ENCODE results near the gene APOC1. TPM values are rescaled to one million over a fixed set of nuclear protein-coding genes. Genes with fewer than 3 reads are reported as not detected.
"Not testable (repeated sequence)": the region's sequence is repeated elsewhere in the genome, so short reads cannot be mapped to it uniquely, and the experiment has no call there.

Gene APOC1
- total and polyA plus RNA-seq, 7 donors, result 1.6 to 16.8 (median 8.0) TPM

GRCh38 chr19:44887648-44888047 lies 26.8 kb upstream of the APOC1 start:
- WGBS, 3 donors, result 75 to 83% (median 76%) methylated on average over 4 of the region's 4 CpGs
- intact Hi-C loops (cut with DNase I), result no loop called here
- no peak for TF ChIP-seq CTCF (IDR thresholded peaks at IDR 0.05)
- H3K4me3 ChIP-seq, result no peak overlapping the region
- peaks cover 1 to 3% of the 10 kb centered on the region in 2 donors for H3K36me3 ChIP-seq (ENCODE audit: insufficient read depth in 1 of 2, low read depth in 1 of 2)
- H3K4me1 ChIP-seq, result peaks cover 16% of the 10 kb centered on the region
- no peak for DNase-seq
- H3K9me3 ChIP-seq, result no peaks in the 10 kb centered on the region
- ATAC-seq, result no peak
- no peaks in the 10 kb centered on the region for H3K27me3 ChIP-seq (ENCODE audit: insufficient read depth in 3 of 3, low read length in 2 of 3)
- no peak overlapping the region for H3K27ac ChIP-seq

GRCh38 chr19:44888335-44888734 lies 26.1 kb upstream of the APOC1 start:
- H3K27me3 ChIP-seq (ENCODE audit: insufficient read depth in 3 of 3, low read length in 2 of 3); intact Hi-C loops (cut with DNase I); H3K4me3 ChIP-seq; H3K27ac ChIP-seq; ATAC-seq; DNase-seq; H3K9me3 ChIP-seq: not testable (repeated sequence)
- WGBS, 3 donors, result 89 to 92% (median 91%) methylated on average over 4 to 5 of the region's 5 CpGs
- Histone ChIP-seq H3K36me3 (ENCODE audit: insufficient read depth in 1 of 2, low read depth in 1 of 2) (peaks cover 4 to 10% of the 10 kb centered on the region in 2 donors), H3K4me1 (peaks cover 21% of the 10 kb centered on the region)

GRCh38 chr19:44889830-44890365 lies 24.5 kb upstream of the APOC1 start:
- Histone ChIP-seq H3K4me3 (peak overlapping the region; percentile 71), H3K9me3 (no peaks in the 10 kb centered on the region), H3K36me3 (ENCODE audit: insufficient read depth in 1 of 2, low read depth in 1 of 2) (peaks cover 4 to 26% of the 10 kb centered on the region in 2 donors), H3K4me1 (peaks cover 21% of the 10 kb centered on the region), H3K27ac (peak overlapping the region; percentile 94), H3K27me3 (ENCODE audit: insufficient read depth in 3 of 3, low read length in 2 of 3) (no peaks in the 10 kb centered on the region)
- DNase-seq (no peak), ATAC-seq (no peak)
- TF ChIP-seq CTCF (IDR thresholded peaks at IDR 0.05), result no peak
- WGBS, 3 donors, result 51 to 54% (median 53%) methylated on average over 17 of the region's 17 CpGs
- intact Hi-C loops (cut with DNase I), result no loop called here

- Histone ChIP-seq H3K4me3 (peak overlapping the region; percentile 71), H3K9me3 (no peaks in the 10 kb centered on the region), H3K27ac (peak overlapping the region; percentile 94), H3K4me1 (peaks cover 21% of the 10 kb centered on the region), H3K36me3 (ENCODE audit: insufficient read depth in 1 of 2, low read depth in 1 of 2) (peaks cover 7 to 32% of the 10 kb centered on the region in 2 donors), H3K27me3 (ENCODE audit: insufficient read depth in 3 of 3, low read length in 2 of 3) (no peaks in the 10 kb centered on the region)
- no peak for DNase-seq
- ATAC-seq, result peak; percentile 89 to 92 (median 90)
- intact Hi-C loops (cut with DNase I), result no loop called here
- TF ChIP-seq CTCF (IDR thresholded peaks at IDR 0.05), result no peak
- WGBS, 3 donors, result 0% methylated on average over 39 to 40 of the region's 40 CpGs
Measured at GRCh38 chr19:44890366-44891015, 23.9 kb upstream of the APOC1 start.

GRCh38 chr19:44891016-44891882 lies 23.2 kb upstream of the APOC1 start, which contains the start of gene TOMM40:
Gene TOMM40, plus strand, starts transcription at chr19:44891254. Its CDS starts 162 bp downstream, at chr19:44891416.
- WGBS, 3 donors, result 0% methylated on average over 57 to 81 of the region's 81 CpGs
- no peak for ATAC-seq
- DNase-seq, result peak; percentile 100
- H3K4me3 ChIP-seq, result peak within 1 kb of the TSS; percentile 72
- TF ChIP-seq CTCF (IDR thresholded peaks at IDR 0.05), result peak; percentile 10
- peaks cover 7 to 39% of the 10 kb centered on the region in 2 donors for H3K36me3 ChIP-seq (ENCODE audit: insufficient read depth in 1 of 2, low read depth in 1 of 2)
- no peaks in the 10 kb centered on the region for H3K9me3 ChIP-seq
- peak within 1 kb of the TSS; percentile 94 for H3K27ac ChIP-seq
- intact Hi-C loops (cut with DNase I), result no loop called here
- peaks cover 21% of the 10 kb centered on the region for H3K4me1 ChIP-seq
- H3K27me3 ChIP-seq (ENCODE audit: insufficient read depth in 3 of 3, low read length in 2 of 3), result no peaks in the 10 kb centered on the region
